ENCODE data around the gene OR1F1.
"Not testable (repeated sequence)": the region's sequence is repeated elsewhere in the genome, so short reads cannot be mapped to it uniquely, and the experiment has no call there.

The OR1F1 gene

GRCh38 chr16:3173892-3174617 lies 13.9 kb upstream of the OR1F1 start:
- no peak for DNase-seq (ENCODE audit: low spot score)

DNA sequence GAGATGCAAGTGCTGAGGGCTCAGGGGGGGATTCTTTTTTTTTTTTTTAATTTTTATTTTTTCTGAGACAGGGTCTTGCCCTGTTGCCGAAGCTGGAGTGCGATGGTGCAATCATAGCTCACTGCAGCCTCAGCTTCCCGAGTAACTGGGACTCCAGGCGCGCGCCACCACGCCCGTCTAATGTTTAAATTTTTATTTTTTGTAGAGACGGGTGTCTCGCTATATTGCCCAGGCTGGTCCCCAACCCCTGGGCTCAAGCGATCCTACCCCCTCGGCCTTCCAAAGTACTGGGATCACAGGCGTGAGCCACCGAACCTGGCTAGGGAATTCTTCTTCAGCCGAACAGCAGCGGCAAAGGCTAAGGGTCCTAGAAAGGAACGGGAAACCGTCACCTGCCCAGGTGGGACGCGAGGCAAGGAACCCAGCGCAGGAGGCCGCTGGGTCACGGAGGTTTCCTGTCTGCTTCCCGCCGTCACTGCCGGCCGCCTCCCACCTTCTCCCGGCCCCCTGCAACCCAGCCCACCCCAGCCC lies 13.3 kb upstream of the OR1F1 start:
- DNase-seq (ENCODE audit: low spot score) = no peak

DNA sequence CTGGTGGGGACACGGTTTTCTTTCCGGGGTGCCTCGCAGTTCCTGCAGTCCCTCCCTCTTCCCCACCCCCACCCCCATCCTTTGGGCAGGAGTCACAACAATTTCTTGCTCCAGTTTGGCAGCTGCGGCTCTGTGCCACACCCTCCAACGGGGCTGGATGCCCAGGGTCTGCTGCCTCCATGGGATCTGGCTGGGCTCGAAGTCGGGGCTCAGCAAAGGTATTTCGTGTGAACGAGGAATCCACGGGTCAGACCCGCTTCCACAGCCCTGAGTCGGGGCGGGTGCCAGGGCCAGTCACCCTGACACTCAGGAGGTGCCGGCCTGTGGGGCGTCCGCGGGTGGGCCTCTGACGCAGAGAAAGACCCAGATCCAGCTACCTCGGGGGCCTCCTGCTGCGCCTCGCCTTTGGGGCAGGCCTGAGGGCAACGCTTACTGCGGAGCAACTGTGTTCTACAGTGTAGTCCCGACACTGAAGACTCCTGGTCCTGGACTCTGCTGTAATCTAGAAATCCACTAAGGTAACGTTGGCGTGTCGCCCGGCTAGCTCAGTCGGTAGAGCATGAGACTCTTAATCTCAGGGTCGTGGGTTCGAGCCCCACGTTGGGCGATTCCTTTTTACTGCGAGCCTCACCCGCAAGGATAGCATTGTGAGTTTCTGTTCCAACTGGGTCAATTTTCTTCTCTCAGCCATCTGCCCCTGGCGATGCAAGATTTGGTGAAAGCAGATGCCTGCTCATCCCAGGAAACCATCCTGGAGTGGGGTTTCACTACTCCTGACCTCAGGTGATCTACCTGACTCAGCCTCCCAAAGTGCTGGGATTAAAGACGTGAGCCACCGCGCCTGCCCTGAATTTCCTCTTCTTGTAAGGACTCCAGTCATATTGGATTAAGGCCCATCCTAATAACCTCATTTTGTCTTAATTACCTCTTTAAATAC lies 12.6 kb upstream of the OR1F1 start:
- no peak for DNase-seq (ENCODE audit: low spot score)

DNA sequence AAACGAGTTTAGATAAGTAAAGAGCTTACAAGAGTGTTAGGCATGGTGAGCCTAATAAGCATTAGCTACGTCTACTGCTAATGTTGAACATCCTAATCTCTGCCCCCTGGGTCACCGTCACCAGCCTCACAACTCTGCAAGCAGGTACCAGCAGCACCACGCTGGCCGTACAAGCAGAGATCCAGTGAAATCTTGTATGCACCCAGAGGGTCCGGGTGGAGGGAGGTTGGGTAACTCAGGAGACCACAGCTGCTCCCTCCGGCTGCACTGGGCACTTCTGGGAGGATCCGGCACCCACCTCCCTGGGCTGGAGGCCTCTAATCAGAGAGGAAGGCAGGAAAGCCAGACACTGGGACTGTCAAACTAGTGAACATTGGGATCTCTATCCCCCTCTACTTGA lies 8.4 kb upstream of the OR1F1 start:
- no peak for DNase-seq (ENCODE audit: low spot score)

DNA sequence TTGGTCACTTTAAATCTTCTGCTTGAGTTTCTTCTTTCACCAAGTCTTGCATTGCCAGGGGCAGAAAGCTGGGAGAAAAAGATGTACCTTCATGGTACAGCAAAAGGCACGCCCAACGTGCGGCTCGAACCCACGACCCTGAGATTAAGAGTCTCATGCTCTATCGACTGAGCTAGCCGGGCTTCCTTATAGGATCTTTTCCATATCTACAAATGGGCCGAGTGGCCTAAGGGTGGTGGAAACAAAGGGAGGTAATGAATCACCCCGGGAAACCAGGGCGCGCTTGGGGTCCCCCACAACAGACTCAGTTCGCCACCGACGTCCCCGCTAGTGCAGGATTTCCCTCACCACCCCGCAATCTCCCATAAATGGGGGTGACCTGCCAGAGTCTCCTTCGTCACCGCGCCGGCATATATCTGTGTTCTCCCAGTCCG lies 7.5 kb upstream of the OR1F1 start:
- no peak for DNase-seq (ENCODE audit: low spot score)

GRCh38 chr16:3182293-3182607 lies 5.8 kb upstream of the OR1F1 start:
- DNase-seq (ENCODE audit: low spot score) = not testable (repeated sequence)

DNA sequence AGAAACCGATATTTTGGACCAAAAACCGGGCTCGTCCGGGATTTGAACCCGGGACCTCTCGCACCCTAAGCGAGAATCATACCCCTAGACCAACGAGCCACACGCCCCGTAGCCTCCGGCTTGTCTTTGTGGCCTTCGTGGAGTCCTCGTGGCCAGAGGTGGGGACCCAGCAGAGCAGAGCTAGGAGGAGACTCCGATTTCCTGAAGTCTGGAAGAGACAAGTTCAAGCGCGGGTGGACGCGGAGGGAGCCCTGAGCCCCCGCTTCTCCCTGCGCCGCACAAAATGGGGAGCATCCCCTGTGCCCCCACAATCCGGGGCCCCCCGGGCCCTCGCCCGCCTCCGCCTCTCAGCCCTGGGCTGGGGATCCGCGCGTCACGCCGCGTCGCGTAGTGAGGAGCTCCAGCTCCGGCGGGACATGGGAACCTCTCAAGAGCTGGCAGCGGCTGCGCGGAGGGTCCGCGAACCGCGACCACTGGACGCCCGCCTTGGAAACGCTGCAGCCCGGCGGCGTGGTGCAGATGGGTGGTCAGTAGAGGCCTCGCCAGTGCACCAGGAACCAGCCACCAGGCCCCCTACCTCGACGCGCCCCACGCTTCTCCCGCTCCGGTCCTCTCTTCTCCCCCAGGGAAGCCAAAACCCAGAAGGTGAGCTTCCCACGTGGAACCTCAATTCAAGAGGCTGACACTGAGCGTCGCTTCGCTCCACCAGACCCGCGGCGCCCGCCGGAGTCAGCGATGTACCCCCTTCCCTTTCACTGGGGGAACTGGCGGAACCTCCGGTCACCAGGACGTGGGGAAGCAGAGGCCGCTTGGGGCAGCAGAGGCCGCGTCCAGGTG lies 5.2 kb upstream of the OR1F1 start:
- no peak for DNase-seq (ENCODE audit: low spot score)

GRCh38 chr16:3183445-3184139 lies 4.4 kb upstream of the OR1F1 start:
- no peak for DNase-seq (ENCODE audit: low spot score)

DNA sequence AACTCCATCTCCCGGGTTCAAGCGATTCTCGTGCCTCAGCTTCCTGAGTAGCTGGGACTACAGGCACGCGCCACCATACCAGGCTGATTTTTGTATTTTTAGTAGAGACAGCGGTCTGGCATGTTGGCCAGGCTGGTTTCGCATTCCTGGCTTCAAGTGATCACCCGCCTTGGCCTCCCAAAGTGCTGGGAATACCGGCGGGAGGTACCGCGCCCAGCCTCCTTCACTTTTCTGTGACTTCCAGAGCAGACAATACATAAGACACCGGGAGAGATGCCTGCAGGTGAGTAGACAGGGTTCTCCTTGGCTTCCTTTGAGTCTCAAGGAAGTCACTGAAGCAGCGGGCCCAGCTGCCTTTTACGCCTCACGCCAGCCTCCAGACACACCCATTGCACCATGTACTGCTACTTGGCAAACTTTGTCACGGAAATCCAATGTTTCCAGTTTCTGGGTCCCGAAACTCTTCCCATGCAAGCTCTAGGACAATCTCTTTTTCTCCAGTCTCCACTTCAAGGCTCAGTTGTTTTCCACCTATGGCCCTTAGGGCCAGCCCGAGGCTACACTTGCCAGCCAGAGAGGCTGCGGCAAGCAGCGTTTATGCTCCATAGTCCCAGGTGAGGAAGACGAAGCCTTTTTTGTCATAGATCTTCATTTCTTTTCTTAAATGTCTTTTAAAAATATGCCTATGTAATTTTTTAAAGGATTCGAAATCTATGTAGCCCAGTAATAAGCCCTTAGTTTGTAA lies 886 bp upstream of the OR1F1 start:
- no peak for DNase-seq (ENCODE audit: low spot score)

GRCh38 chr16:3188675-3188924 lies 596 bp downstream of the OR1F1 start:
- no peak for DNase-seq (ENCODE audit: low spot score)

DNA sequence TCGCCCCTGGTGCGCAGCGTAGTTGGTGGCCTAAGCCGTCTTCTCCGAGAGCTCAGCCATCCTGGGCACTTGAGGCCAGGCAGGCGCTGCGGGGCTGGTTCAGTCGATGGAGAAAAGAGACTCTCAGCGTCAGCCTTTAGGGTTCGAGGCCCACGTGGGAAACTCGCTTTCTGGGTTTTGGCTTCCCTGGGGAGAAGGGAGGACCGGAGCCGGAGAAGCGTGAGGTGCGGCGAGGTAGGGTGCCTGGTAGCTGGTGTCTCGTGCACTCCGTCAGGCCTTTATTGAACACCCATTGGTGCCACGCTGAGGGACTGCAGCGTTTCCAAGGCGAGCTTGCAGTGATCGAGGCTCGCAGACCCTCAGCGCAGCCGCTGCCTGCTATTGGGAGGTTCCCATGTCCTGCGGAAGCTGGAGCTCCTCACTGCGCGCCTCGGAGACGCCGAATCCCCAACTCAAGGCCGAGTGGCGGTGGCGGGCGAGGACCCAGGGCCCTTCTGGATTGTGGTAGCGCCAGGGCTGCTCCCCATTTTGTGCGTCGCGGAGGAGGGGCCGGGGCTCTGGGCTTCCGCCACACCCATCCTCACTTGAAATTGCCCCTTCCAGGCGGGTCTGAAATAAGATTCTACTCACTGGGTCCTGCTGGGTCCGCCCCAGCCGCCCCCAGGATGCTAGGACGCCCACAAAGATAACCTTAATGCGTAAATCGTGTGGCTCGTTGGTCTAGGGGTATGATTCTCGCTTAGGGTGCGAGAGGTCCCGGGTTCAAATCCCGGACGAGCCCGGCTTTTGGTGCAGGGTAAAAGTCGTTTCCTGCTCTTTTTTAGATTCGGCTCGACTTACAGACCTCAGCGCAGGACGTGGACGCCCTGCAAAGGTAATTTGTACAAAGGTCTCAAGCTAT lies 1.2 kb downstream of the OR1F1 start:
- no peak for DNase-seq (ENCODE audit: low spot score)

DNA sequence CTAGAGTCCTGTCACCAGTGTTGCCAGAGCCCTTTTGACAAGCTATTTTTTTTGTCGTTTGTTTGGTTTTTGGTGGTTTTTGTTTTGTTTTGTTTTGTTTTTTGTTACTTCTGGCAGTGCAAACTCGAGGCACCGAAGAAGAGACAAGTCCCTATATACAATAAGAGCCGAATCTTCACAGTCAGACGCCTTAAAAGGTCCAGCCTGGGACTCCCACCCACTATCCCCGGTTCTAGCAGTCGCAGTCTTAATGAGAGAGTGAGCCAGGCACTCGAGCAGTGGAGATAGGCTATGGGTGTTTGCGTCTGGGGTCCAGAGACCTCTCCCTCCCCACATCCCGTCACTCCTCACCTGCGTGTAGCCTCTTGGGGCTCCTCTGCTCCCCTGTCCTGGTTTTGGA lies 1.9 kb downstream of the OR1F1 start:
- DNase-seq (ENCODE audit: low spot score) = no peak

DNA sequence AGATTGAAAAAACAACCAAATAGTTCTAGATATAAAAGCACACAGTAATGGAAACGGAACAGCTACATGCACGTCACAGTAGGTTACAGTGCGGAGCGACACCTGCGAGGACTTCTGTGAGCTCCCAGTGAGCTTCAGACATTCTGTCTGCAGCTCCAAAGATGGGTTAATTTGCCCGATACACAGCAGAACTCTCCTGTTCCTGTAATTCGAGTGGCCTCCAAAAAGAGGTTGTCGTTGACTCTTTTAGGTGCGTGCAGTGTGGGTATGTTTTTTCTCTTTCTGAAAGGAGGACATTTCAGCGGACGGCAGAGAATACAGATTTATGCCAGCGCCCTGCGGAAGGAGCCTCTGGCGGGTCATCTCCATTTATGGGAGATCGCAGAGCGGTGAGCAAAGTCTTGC lies 2.9 kb downstream of the OR1F1 start:
- DNase-seq (ENCODE audit: low spot score) = no peak

DNA sequence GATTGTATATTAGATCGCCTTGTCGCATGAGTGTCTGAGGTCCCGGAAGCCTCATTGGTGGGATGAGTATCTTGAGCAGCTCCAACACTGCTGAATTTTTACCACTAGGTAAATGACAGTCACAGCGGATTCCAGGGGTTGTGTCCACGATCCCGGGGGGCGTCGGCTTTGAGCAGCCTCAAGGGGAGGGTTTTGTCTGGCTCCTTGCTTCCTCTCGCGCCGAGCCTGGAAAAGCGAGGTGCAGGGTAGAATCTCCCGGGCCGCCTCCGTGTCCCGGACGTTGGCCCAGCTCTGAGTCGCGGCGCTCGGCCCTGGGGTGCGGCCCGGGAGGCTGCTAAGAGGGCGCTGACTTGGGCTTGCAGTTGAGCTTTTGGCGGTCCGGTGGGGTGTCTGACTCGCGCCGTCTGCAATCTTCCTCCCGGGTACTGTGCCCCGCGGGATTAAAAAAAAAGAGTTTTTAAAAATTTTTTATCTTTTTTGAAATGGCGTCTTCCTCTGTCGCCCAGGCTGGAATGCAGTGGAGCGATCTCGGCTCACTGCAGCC lies 4.5 kb downstream of the OR1F1 start:
- no peak for DNase-seq (ENCODE audit: low spot score)

GRCh38 chr16:3193221-3194212 lies 5.5 kb downstream of the OR1F1 start:
- DNase-seq (ENCODE audit: low spot score) = no peak

GRCh38 chr16:3194792-3195191 lies 6.8 kb downstream of the OR1F1 start:
- DNase-seq (ENCODE audit: low spot score) = no peak

GRCh38 chr16:3195975-3196374 lies 8.0 kb downstream of the OR1F1 start:
- DNase-seq (ENCODE audit: low spot score) = no peak

DNA sequence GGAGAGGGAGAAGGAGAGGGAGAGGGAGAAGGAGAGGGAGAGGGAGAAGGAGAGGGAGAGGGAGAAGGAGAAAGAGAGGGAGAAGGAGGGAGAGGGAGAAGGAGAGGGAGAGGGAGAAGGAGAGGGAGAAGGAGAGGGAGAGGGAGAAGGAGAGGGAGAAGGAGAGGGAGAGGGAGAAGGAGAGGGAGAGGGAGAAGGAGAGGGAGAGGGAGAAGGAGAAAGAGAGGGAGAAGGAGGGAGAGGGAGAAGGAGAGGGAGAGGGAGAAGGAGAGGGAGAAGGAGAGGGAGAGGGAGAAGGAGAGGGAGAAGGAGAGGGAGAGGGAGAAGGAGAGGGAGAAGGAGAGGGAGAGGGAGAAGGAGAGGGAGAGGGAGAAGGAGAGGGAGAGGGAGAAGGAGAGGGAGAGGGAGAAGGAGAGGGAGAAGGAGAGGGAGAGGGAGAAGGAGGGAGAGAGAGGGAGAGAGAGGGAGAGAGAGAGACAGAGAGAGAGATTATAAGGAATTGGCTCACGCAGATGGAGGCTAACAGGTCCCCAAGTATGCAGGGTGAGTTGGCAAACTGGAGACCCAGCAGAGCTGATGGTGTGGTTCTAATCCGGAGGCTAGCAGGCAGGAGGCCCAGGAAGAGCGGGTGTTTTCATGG lies 9.8 kb downstream of the OR1F1 start:
- not testable (repeated sequence) for DNase-seq (ENCODE audit: low spot score)
